ENCODE data around the gene DAB1. TPM values are rescaled to one million over a fixed set of nuclear protein-coding genes. Genes with fewer than 3 reads are reported as not detected.

The DAB1 gene
- total RNA-seq, 1 donor from 2014 or later: 3.1 TPM

DNA sequence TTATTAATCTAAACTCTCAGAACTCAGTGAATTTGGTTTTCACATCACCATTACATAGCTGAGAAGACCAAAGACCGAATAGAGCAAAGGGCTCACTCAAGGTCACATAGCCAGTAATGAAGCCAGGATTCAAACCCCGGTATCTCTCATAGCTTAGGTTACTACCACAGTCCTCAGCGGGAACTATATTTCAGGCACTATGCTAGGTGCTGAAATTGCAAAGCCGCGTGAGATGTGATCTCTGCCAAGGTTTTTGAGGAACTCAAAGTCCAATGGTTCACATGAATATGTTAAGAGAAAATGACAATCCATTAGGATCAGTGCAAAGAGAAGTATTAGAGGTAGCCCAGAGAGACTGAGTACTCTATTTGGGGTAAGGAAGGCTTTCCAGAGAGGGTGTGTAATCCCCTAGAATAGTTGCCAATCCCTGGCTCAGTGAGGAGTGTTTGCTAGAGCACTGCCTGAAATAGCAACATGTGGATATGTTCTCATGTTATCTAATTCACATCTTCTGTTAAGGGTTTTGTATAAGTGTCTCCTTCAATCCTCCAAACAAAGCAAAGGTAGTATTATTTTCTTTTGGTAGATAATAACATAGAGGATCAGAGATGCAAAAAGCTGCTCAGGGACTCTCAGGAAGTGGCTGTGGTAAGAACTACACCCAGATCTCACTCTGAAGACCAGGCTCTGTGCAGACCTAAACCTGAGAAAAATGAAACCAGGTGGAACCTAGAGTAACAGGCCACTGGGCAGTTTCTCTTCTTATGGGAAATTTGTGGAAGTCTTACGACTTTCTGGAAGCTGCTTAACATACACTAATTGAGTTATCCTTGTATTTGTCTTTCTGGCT lies 365.0 kb downstream of the DAB1 start:
- no peak overlapping the region for H3K4me3 Mint-ChIP-seq (ENCODE audit: unreplicated experiment)
- no peak for TF ChIP-seq CTCF (IDR thresholded peaks at IDR 0.05; ENCODE audit: partially characterized antibody, unreplicated experiment)
- H3K27me3 Mint-ChIP-seq (ENCODE audit: unreplicated experiment): peaks cover 2% of the 10 kb centered on the region
- no peaks in the 10 kb centered on the region for H3K4me1 Mint-ChIP-seq (ENCODE audit: low read depth, unreplicated experiment)
- DNase-seq: no peak
- H3K36me3 Mint-ChIP-seq (ENCODE audit: unreplicated experiment): no peaks in the 10 kb centered on the region
- H3K9me3 Mint-ChIP-seq (ENCODE audit: unreplicated experiment): peaks cover 2% of the 10 kb centered on the region
- no peak overlapping the region for H3K27ac Mint-ChIP-seq (ENCODE audit: unreplicated experiment)

GRCh38 chr1:57048856-57049255 lies 375.0 kb downstream of the DAB1 start:
- no peaks in the 10 kb centered on the region for H3K36me3 Mint-ChIP-seq (ENCODE audit: unreplicated experiment)
- H3K27me3 Mint-ChIP-seq (ENCODE audit: unreplicated experiment): peaks cover 12% of the 10 kb centered on the region
- no peak overlapping the region for H3K27ac Mint-ChIP-seq (ENCODE audit: unreplicated experiment)
- peaks cover 3% of the 10 kb centered on the region for H3K9me3 Mint-ChIP-seq (ENCODE audit: unreplicated experiment)
- no peak overlapping the region for H3K4me3 Mint-ChIP-seq (ENCODE audit: unreplicated experiment)
- no peak for TF ChIP-seq CTCF (IDR thresholded peaks at IDR 0.05; ENCODE audit: partially characterized antibody, unreplicated experiment)
- DNase-seq: no peak
- no peaks in the 10 kb centered on the region for H3K4me1 Mint-ChIP-seq (ENCODE audit: low read depth, unreplicated experiment)

DNA sequence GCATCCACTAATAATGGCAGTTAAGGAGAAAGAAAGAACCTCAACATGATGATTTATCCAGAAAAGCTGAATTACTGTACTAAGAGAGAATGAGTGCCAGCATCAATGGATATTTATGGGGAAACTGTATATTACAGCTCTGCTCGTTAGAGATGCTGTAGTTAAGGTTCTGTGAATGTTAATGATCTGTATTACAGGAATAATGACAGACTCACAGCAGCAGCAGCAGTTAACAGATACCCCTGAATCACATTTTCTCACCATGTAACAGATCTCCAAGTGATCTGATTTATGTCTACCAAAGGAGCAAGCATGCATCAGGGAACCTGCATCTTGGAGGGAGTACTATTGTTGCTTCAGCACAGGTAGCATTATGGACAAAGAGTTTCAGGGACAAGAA lies 377.4 kb downstream of the DAB1 start:
- no peak overlapping the region for H3K4me3 Mint-ChIP-seq (ENCODE audit: unreplicated experiment)
- H3K27ac Mint-ChIP-seq (ENCODE audit: unreplicated experiment): no peak overlapping the region

DNA sequence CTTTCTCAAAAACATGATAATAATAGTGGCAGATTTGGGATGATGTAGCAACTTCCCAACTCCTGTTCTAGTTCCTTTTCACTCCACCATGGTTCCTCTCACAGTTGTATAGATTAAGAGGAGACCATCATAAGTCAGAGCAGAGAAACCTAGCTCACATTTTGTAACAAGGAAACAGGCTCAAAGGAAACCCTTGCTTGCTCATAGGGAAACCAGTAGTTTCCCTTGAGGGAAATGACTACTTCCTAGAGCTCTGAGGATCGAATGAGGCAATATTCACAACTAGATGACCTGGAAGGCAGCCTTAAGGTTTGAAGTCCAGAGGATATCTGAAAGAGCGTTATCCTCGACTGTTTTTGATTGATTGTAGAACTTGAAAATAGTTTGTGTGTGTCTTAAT lies 382.0 kb downstream of the DAB1 start:
- Mint-ChIP-seq H3K4me3 (ENCODE audit: unreplicated experiment) (no peak overlapping the region), H3K9me3 (ENCODE audit: unreplicated experiment) (peaks cover 2% of the 10 kb centered on the region), H3K27me3 (ENCODE audit: unreplicated experiment) (peaks cover 9% of the 10 kb centered on the region), H3K27ac (ENCODE audit: unreplicated experiment) (no peak overlapping the region), H3K4me1 (ENCODE audit: low read depth, unreplicated experiment) (peaks cover 3% of the 10 kb centered on the region), H3K36me3 (ENCODE audit: unreplicated experiment) (no peaks in the 10 kb centered on the region)
- no peak for TF ChIP-seq CTCF (IDR thresholded peaks at IDR 0.05; ENCODE audit: partially characterized antibody, unreplicated experiment)
- no peak for DNase-seq

More for the DNA sequence above, 377.4 kb downstream of the DAB1 start:
- H3K27me3 Mint-ChIP-seq (ENCODE audit: unreplicated experiment): peaks cover 12% of the 10 kb centered on the region
- H3K36me3 Mint-ChIP-seq (ENCODE audit: unreplicated experiment): no peaks in the 10 kb centered on the region
- no peak for DNase-seq
- H3K4me1 Mint-ChIP-seq (ENCODE audit: low read depth, unreplicated experiment): no peaks in the 10 kb centered on the region
- H3K9me3 Mint-ChIP-seq (ENCODE audit: unreplicated experiment): peaks cover 3% of the 10 kb centered on the region
- no peak for TF ChIP-seq CTCF (IDR thresholded peaks at IDR 0.05; ENCODE audit: partially characterized antibody, unreplicated experiment)

DNA sequence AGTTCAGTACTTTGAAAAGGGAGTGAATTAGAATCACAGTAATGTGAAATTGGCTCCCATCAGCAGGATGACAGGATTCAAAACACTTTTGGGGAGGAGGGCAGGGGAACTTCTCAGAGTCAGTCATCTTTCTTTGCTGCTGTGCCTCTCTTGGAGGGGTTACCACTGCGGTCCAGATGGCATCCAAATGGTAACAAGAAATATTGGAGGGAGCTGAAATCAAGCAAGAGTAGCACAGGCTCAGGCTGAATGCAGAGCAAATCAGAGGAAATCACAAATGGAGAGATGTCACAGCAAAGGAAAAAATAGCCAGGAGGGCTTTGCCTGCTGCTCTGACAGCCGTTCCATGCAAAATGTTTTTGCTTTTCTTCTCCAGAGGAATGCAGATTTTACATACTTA lies 383.0 kb downstream of the DAB1 start:
- H3K4me1 Mint-ChIP-seq (ENCODE audit: low read depth, unreplicated experiment): peaks cover 3% of the 10 kb centered on the region
- H3K27me3 Mint-ChIP-seq (ENCODE audit: unreplicated experiment): peaks cover 9% of the 10 kb centered on the region
- H3K36me3 Mint-ChIP-seq (ENCODE audit: unreplicated experiment): no peaks in the 10 kb centered on the region
- no peak overlapping the region for H3K4me3 Mint-ChIP-seq (ENCODE audit: unreplicated experiment)
- peaks cover 2% of the 10 kb centered on the region for H3K9me3 Mint-ChIP-seq (ENCODE audit: unreplicated experiment)
- no peak overlapping the region for H3K27ac Mint-ChIP-seq (ENCODE audit: unreplicated experiment)
- no peak for DNase-seq
- TF ChIP-seq CTCF (IDR thresholded peaks at IDR 0.05; ENCODE audit: partially characterized antibody, unreplicated experiment): no peak

Data from glutamatergic neuron (in vitro differentiated cells).